Measurements from ENCODE around the gene IGDCC3.

DNA sequence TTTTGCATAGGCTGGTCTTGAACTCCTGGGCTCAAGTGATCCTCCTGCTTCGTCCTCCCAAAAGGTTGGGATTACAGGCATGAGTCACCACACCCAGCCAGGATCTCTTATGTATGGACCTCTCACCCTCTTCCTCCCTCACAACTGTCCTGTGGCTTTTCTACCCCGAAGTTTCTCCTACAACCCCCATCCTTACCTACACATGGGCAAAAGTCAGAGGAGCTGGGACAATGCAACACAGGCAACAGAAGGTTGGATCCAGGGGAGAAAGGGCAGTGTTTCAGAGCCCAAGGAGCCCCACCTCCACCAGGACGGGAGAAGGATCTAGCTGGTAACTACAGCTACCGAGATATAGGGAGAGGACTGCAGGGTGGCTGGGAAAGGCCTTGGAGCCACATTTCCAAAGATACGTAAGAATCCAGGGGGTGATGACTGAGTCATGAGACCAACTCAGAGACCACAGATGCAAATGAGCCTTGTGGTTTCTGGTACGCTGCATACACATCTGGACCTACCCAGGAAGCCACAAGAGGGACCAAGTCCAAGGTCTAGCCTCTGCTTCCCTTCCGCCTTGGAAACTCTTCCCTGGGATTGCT, 31.3 kb upstream of the IGDCC3 start:
- TF ChIP-seq, protein P1, sequence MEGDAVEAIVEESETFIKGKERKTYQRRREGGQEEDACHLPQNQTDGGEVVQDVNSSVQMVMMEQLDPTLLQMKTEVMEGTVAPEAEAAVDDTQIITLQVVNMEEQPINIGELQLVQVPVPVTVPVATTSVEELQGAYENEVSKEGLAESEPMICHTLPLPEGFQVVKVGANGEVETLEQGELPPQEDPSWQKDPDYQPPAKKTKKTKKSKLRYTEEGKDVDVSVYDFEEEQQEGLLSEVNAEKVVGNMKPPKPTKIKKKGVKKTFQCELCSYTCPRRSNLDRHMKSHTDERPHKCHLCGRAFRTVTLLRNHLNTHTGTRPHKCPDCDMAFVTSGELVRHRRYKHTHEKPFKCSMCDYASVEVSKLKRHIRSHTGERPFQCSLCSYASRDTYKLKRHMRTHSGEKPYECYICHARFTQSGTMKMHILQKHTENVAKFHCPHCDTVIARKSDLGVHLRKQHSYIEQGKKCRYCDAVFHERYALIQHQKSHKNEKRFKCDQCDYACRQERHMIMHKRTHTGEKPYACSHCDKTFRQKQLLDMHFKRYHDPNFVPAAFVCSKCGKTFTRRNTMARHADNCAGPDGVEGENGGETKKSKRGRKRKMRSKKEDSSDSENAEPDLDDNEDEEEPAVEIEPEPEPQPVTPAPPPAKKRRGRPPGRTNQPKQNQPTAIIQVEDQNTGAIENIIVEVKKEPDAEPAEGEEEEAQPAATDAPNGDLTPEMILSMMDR (IDR thresholded peaks at IDR 0.05), result no peak
- TF ChIP-seq POLR2A (IDR thresholded peaks at IDR 0.05; ENCODE audit: low read length) (no peak), CEBPB (IDR thresholded peaks at IDR 0.05) (no peak), NR3C1 (IDR thresholded peaks at IDR 0.05) (no peak), ZC3H11A (IDR thresholded peaks at IDR 0.05) (no peak), HDAC2 (IDR thresholded peaks at IDR 0.05) (no peak)
- TF ChIP-seq, protein P2, sequence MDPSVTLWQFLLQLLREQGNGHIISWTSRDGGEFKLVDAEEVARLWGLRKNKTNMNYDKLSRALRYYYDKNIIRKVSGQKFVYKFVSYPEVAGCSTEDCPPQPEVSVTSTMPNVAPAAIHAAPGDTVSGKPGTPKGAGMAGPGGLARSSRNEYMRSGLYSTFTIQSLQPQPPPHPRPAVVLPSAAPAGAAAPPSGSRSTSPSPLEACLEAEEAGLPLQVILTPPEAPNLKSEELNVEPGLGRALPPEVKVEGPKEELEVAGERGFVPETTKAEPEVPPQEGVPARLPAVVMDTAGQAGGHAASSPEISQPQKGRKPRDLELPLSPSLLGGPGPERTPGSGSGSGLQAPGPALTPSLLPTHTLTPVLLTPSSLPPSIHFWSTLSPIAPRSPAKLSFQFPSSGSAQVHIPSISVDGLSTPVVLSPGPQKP (IDR thresholded peaks at IDR 0.05; ENCODE audit: low read depth, low read length), result no peak

Data from A549 (cell line).